Colon (tissue), 2 donors: Measurements from ENCODE around the gene RARS2.
"Not testable (repeated sequence)": the region's sequence is repeated elsewhere in the genome, so short reads cannot be mapped to it uniquely, and the experiment has no call there.

Experiments
- FAIRE-seq: peaks from 2 replicates; lab custom pipeline; 2012; peaks lifted over from hg19 to GRCh38; lab: Jason Lieb, UNC
- donor health status: control.
- donor health status: control.

RARS2 gene, protein sequence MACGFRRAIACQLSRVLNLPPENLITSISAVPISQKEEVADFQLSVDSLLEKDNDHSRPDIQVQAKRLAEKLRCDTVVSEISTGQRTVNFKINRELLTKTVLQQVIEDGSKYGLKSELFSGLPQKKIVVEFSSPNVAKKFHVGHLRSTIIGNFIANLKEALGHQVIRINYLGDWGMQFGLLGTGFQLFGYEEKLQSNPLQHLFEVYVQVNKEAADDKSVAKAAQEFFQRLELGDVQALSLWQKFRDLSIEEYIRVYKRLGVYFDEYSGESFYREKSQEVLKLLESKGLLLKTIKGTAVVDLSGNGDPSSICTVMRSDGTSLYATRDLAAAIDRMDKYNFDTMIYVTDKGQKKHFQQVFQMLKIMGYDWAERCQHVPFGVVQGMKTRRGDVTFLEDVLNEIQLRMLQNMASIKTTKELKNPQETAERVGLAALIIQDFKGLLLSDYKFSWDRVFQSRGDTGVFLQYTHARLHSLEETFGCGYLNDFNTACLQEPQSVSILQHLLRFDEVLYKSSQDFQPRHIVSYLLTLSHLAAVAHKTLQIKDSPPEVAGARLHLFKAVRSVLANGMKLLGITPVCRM

DNA sequence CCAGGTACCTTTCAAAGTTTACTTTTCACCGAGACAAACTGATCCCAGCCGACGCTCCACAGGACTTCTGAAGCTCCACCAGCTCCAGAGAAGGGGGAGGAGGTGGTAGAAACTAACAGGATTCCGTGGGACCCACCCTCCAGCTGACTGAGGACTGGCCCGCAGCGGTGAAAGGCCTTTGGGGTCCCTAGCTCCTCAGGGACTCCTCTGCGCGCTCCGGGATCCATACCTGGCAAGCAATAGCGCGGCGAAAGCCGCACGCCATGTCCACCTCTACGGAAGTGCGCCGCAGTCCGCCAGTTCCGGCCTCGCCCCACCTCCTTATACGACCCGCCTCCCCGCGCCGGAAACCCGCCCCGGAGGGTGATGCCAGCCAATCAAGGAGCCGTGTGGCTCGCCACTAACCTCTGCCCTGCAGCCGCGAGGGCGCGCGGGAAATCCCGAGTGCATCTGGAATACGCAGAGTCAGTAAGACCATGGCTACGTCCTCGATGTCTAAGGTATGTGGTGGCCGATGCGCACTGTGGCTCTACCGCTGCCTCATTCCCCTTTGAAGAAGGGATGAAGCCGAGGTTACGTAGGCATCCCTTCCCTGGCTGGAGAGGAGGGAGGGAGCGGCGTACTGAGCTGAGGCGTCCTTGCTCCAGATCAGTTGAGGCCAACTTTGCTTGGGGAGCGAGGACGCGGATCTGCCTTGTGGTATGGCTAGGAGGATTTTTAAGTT, at the start of gene RARS2, which contains the start of gene ORC3:
RARS2 (minus strand) TSS at position 295 of the 724 bp plus-strand sequence; CDS start at position 265, 30 bp downstream.
ORC3 (plus strand) TSS at position 443 of the 724 bp plus-strand sequence; CDS start at position 477, 34 bp downstream.
- no peak for FAIRE-seq

- no peak for FAIRE-seq
Observed at GRCh38 chr6:87639373-87639772, 49.6 kb upstream of the RARS2 start.

- no peak for FAIRE-seq
Observed at GRCh38 chr6:87637106-87637505, 47.3 kb upstream of the RARS2 start.

- FAIRE-seq: no peak
Observed at GRCh38 chr6:87636315-87636714, 46.5 kb upstream of the RARS2 start.

GRCh38 chr6:87633851-87634250, 44.1 kb upstream of the RARS2 start:
- FAIRE-seq: no peak

- FAIRE-seq: no peak
Observed at GRCh38 chr6:87630746-87631145, 41.0 kb upstream of the RARS2 start.

GRCh38 chr6:87628881-87629280, 39.1 kb upstream of the RARS2 start:
- FAIRE-seq: no peak

GRCh38 chr6:87628424-87628823, 38.6 kb upstream of the RARS2 start:
- FAIRE-seq: peak; percentile 74

DNA sequence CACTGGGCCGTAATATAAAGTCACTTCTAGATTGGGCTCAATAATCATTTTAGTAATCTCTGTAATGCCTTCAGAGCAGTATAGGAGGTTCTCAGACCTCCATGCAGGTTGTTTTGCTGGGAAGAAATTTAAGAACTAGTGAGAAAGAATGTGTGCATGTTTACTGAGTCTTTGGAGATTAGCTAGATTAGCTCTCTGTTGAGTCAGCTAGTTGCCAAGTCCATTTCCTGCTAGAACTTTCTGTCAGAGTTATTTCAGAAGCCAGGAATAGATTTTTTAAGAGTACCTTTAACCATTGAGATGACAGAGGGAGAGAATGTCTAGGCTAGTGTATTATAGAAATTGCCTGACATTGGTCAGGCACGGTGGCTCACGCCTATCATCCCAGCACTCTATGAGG, 33.5 kb upstream of the RARS2 start:
- no peak for FAIRE-seq

DNA sequence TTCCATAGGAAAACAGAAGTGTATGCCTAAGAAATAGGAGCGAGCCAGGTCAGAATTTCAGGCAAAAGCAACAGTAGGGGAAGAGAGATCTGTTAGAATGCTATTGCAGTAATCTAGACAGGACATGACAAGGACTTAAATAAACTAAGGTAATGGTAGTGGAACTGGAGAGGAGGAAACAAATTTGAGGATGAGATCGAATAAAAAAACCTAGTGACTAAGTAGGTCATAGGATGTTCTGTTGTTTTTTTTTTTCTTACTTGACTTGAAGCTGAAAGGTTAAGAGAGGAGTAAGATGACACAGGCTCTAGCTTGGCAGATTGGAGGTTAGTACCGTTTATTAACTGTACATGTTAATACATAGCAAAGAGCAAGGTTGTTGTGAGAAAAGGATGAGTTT, 28.7 kb upstream of the RARS2 start:
- FAIRE-seq: no peak

- FAIRE-seq: no peak
Observed at GRCh38 chr6:87617405-87617804, 27.6 kb upstream of the RARS2 start.

DNA sequence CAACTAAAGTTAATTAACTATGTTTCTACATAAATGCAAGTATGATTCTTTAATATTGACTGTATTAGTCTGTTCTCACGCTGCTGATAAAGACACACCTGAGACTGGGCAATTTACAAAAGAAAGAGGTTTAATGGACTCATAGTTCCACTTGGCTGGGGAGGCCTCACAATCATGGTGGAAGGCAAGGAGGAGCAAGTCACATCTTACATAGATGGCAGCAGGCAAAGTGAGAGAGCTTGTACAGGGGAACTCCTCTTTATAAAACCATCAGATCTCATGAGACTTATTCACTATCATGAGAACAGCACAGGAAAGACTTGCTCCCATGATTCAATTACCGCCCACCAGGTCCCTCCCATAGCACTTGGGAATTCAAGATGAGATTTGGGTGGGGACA, 23.2 kb upstream of the RARS2 start:
- FAIRE-seq: not testable (repeated sequence)

- FAIRE-seq: no peak
Observed at GRCh38 chr6:87608802-87609201, 19.0 kb upstream of the RARS2 start.

GRCh38 chr6:87606199-87606598, 16.4 kb upstream of the RARS2 start:
- no peak for FAIRE-seq

- peak; percentile 41 for FAIRE-seq
Observed at GRCh38 chr6:87600576-87600975, 10.8 kb upstream of the RARS2 start.

- no peak for FAIRE-seq
Observed at GRCh38 chr6:87590990-87591389, 1.2 kb upstream of the RARS2 start.

GRCh38 chr6:87590417-87590880, 662 bp upstream of the RARS2 start:
- FAIRE-seq: no peak

DNA sequence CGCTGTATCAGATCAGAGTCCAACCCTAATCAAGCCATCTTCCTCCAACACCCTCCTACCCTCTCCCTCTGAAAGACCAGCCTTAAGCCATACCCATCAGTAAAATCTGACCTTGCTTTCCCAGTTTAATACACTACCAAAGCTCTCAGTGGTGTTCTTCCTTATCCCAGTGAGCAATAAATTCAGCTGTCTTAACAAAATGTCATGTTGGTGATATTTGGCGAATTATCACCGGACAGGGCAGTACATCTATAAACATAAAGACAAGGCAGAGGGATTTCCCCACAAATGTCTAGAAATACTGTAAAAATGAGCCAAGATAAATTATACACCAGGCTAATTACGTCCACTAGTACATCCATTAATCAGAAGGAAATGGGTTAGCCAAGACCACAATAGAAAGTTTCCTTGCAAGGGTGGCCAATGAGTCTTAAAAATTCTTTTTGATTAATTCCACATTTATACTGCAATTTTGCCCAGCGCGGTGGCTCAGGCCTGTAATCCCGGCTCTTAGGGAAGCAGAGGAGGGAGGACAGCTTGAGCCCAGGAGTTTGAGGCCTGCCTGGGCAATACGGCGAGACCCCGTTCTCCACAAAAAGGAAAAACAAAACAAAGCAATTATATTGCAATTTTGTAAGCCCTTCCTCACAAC, 905 bp downstream of the RARS2 start:
- no peak for FAIRE-seq

GRCh38 chr6:87586371-87587077, 3.3 kb downstream of the RARS2 start:
- FAIRE-seq: no peak

DNA sequence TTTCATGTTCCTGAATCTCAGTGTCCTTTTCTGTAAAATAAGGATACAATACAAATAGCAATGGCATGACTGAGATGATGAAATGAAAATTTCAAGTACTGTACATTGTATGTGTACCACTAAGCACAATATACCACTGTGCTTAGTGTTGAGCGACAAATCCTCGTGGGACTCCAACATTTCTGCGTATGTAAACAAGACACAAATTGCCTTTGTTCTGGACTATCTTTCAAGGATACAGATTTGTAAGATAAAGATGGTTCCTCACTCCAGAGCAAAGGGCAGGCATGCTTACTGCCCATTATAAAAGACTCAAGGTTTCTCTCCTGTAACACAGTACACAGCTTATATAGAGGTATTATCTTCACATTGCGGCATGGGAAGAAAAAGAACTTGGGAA, 6.0 kb downstream of the RARS2 start:
- FAIRE-seq: no peak

DNA sequence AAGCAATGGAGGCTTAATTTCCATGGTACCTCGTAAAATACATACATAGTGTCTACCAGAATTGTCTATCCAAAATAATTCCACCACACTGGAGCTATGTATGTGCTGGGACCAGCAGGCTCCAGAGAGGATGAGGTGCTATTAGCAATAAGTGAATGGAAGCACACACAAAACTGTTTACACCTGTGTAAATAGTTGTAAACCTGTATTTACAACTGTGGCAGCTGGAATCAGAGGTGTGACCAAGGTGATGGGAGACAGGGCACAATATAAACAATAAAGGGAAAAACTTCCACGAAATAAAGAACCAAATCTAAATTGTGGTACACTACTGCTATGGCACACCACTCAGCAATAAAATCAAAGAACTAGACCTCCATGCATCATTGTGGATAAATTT, 14.4 kb downstream of the RARS2 start:
- FAIRE-seq: no peak
